Spleen (tissue), 11 donors: ENCODE measurements around the gene OCIAD1. TPM values are rescaled to one million over a fixed set of nuclear protein-coding genes. Genes with fewer than 3 reads are reported as not detected.
"Not testable (repeated sequence)": the region's sequence is repeated elsewhere in the genome, so short reads cannot be mapped to it uniquely, and the experiment has no call there.

ENCODE experiments used
- DNase-seq: peaks from one replicate; pipeline ENCODE4 v3.0.0-alpha.2; 2020
- H3K27ac ChIP-seq, 8 donors: fragments of 200-600 bp; sonication (generic) in 7 of 8; 1 replicate in 4 of 8; 2 replicates in 4 of 8; pipeline versions ENCODE4 v1.5.0 to v1.8.0; 2016 to 2021; ENCODE audit warnings: inconsistent platforms in 4 of 8, mild to moderate bottlenecking in 4 of 8, moderate library complexity in 1 of 8
- H3K27me3 ChIP-seq, 7 donors: fragments of 200-600 bp; sonication (generic) in 6 of 7; replicated peaks in 1 of 7; 1 replicate in 4 of 7; 2 replicates in 3 of 7; pipeline versions ENCODE4 v1.5.0 to v1.8.0; 2016 to 2021; ENCODE audit warnings: inconsistent platforms in 3 of 7, mild to moderate bottlenecking in 1 of 7
- H3K36me3 ChIP-seq, 6 donors: fragments of 200-600 bp; sonication (generic) in 5 of 6; 1 replicate in 4 of 6; 2 replicates in 2 of 6; pipeline versions ENCODE4 v1.5.0 to v1.8.0; 2016 to 2021; ENCODE audit warnings: inconsistent platforms in 2 of 6
- H3K4me1 ChIP-seq, 6 donors: fragments of 200-600 bp; sonication (generic) in 5 of 6; 1 replicate in 3 of 6; 2 replicates in 3 of 6; pipeline versions ENCODE4 v1.5.0 to v1.8.0; 2016 to 2021; ENCODE audit warnings: inconsistent platforms in 3 of 6
- H3K4me3 ChIP-seq, 8 donors: fragments of 200-600 bp; sonication (generic) in 7 of 8; 1 replicate in 4 of 8; 2 replicates in 4 of 8; pipeline versions ENCODE4 v1.5.0 to v1.8.0; 2016 to 2021; ENCODE audit warnings: inconsistent platforms in 4 of 8, mild to moderate bottlenecking in 4 of 8, moderate library complexity in 2 of 8
- H3K9me3 ChIP-seq, 8 donors: fragments of 200-600 bp; sonication (generic) in 7 of 8; 1 replicate in 4 of 8; 2 replicates in 4 of 8; pipeline versions ENCODE4 v1.5.0 to v1.8.0; 2016 to 2021; ENCODE audit warnings: inconsistent platforms in 4 of 8
- CTCF ChIP-seq, 11 experiments: fragments of 200-600 bp in 7 of 11; fragments of 450-650 bp in 4 of 11; sonication (generic) in 4 of 11; IDR thresholded peaks in 8 of 11; conservative IDR thresholded peaks in 3 of 11; 1 replicate in 7 of 11; 2 replicates in 4 of 11; pipeline versions ENCODE4 v1.4.0 to v1.8.0; 2016 to 2021; ENCODE audit warnings: antibody characterized with exemption in 11 of 11, inconsistent platforms in 4 of 11, mild to moderate bottlenecking in 1 of 11
- POLR2A ChIP-seq, 3 donors: fragments of 450-650 bp; IDR thresholded peaks; one replicate each; pipeline ENCODE4 v1.5.1; 2017; ENCODE audit warnings: antibody characterized with exemption in 3 of 3, mild to moderate bottlenecking in 1 of 3
- POLR2AphosphoS5 ChIP-seq, 3 donors: sonication (generic); formaldehyde crosslinking; IDR thresholded peaks; one replicate each; pipeline ENCODE4 v1.5.1; 2017; ENCODE audit warnings: antibody characterized with exemption in 3 of 3
- WGBS, 5 donors: extraction: QIAGEN DNeasy Blood & Tissue Kit in 3 of 5; methylation state at CpG; one replicate each; pipeline versions ENCODE4 v1.1.5 to v1.1.7; 2013 to 2018; 5-methylcytosine and 5-hydroxymethylcytosine counted together
- intact Hi-C: fragments of 100-400 bp; cut with DNase I; formaldehyde crosslinking; loops from one replicate; pipeline ENCODE4 v1.15.0; 2023; ENCODE audit warnings: low total_unique reads
- polyA plus RNA-seq, 3 donors: library from polyadenylated mRNA; stranded (reverse); fragments of 200-250 nt; gene quantifications; one replicate each; pipeline ENCODE4 v1.2.1, GENCODE V29; 2013
- total RNA-seq, 7 donors: library from RNA; depleted of rRNA in 3 of 7; stranded (reverse); fragments of >200 nt in 3 of 7; fragmentation: NEBNext Ultra II Directional in 4 of 7; extraction: Animal tissue kit (Norgen Biotek cat#: 25700) in 4 of 7; gene quantifications; one replicate each; pipeline versions ENCODE4 v1.1.0 to v1.2.1, GENCODE V29; 2016 to 2021
- donor health status: healthy with polysubstance abuse.
- donor health status: DM: no; HTN: no; CAD: no; lungs with moderate emphysema.
- donor health status: DM: no; HTN: no; CAD: no.
- donor health status: Bipolar disorder and iron deficiency.
- donor health status: healthy.
- donor health status: DM: no; HTN: no; CAD: no.
- donor health status: DM: yes; HTN: yes; CAD: no.

The OCIAD1 gene
- total and polyA plus RNA-seq, 10 donors = 86.7 to 114 (median 98.6) TPM

- WGBS, 5 donors = 88 to 94% (median 92%) methylated on average over 5 of the region's 5 CpGs
- H3K9me3 ChIP-seq = peaks cover 0 to 4% (median 0%) of the 10 kb centered on the region in 8 donors
- intact Hi-C loops = loop anchor here (10.0 kb wide), 1 partner anchor 48 kb away; the partner anchor contains the start of gene FRYL
- no peaks in the 10 kb centered on the region for H3K27me3 ChIP-seq
- no peak overlapping the region for H3K27ac ChIP-seq
- H3K4me1 ChIP-seq = peaks cover 6 to 41% (median 26%) of the 10 kb centered on the region in 6 donors
- peak overlapping the region in 2 of 8 donors; percentile 81 to 86 for H3K4me3 ChIP-seq
- DNase-seq = no peak
- H3K36me3 ChIP-seq = peaks cover 0 to 50% (median 37%) of the 10 kb centered on the region in 6 donors
- TF ChIP-seq POLR2AphosphoS5 (IDR thresholded peaks at IDR 0.05) (no peak), POLR2A (IDR thresholded peaks at IDR 0.05) (no peak), CTCF (IDR thresholded peaks at IDR 0.05 in 8 of 11, conservative IDR thresholded peaks at IDR 0.05 in 3 of 11) (no peak)
These were observed 1.7 kb downstream of the OCIAD1 start for GRCh38 chr4:48832571-48832970.

GRCh38 chr4:48836658-48837057 is 5.8 kb downstream of the OCIAD1 start:
- Histone ChIP-seq H3K27me3 (no peaks in the 10 kb centered on the region), H3K4me3 (no peak overlapping the region), H3K36me3 (peaks cover 0 to 91% (median 54%) of the 10 kb centered on the region in 6 donors), H3K4me1 (peaks cover 6 to 37% (median 20%) of the 10 kb centered on the region in 6 donors), H3K9me3 (no peaks in the 10 kb centered on the region), H3K27ac (no peak overlapping the region)
- intact Hi-C loops = loop anchor here (10.0 kb wide), 1 partner anchor 52 kb away; the partner anchor contains the start of gene FRYL
- DNase-seq = no peak
- WGBS, 5 donors = 92 to 99% (median 95%) methylated on average over 4 of the region's 4 CpGs
- no peak for TF ChIP-seq CTCF (IDR thresholded peaks at IDR 0.05 in 8 of 11, conservative IDR thresholded peaks at IDR 0.05 in 3 of 11)
- no peak for TF ChIP-seq POLR2AphosphoS5 (IDR thresholded peaks at IDR 0.05)
- TF ChIP-seq POLR2A (IDR thresholded peaks at IDR 0.05) = no peak

- TF ChIP-seq CTCF (IDR thresholded peaks at IDR 0.05 in 8 of 11, conservative IDR thresholded peaks at IDR 0.05 in 3 of 11) (no peak), POLR2A (IDR thresholded peaks at IDR 0.05) (no peak), POLR2AphosphoS5 (IDR thresholded peaks at IDR 0.05) (no peak)
- Histone ChIP-seq H3K36me3 (peaks cover 0 to 100% (median 55%) of the 10 kb centered on the region in 6 donors), H3K27ac (no peak overlapping the region), H3K4me3 (no peak overlapping the region), H3K4me1 (peaks cover 0 to 6% (median 0%) of the 10 kb centered on the region in 6 donors), H3K27me3 (no peaks in the 10 kb centered on the region), H3K9me3 (no peaks in the 10 kb centered on the region)
- 94 to 98% (median 96%) methylated on average over 9 of the region's 9 CpGs for WGBS, 5 donors
- no peak for DNase-seq
- intact Hi-C loops = no loop called here
These were observed 10.3 kb downstream of the OCIAD1 start for GRCh38 chr4:48841045-48841827.

- H3K9me3 ChIP-seq = peaks cover 0 to 5% (median 0%) of the 10 kb centered on the region in 8 donors
- no peaks in the 10 kb centered on the region for H3K27me3 ChIP-seq
- H3K27ac ChIP-seq = no peak overlapping the region
- TF ChIP-seq POLR2A (IDR thresholded peaks at IDR 0.05) = no peak
- TF ChIP-seq CTCF (IDR thresholded peaks at IDR 0.05 in 8 of 11, conservative IDR thresholded peaks at IDR 0.05 in 3 of 11) = no peak
- no peak for TF ChIP-seq POLR2AphosphoS5 (IDR thresholded peaks at IDR 0.05)
- intact Hi-C loops = no loop called here
- WGBS, 5 donors = 89 to 97% (median 91%) methylated on average over 2 of the region's 2 CpGs
- peaks cover 0 to 3% (median 0%) of the 10 kb centered on the region in 6 donors for H3K4me1 ChIP-seq
- no peak overlapping the region for H3K4me3 ChIP-seq
- H3K36me3 ChIP-seq = peaks cover 0 to 100% (median 55%) of the 10 kb centered on the region in 6 donors
- no peak for DNase-seq
These were observed 14.0 kb downstream of the OCIAD1 start for GRCh38 chr4:48844843-48845242.

- H3K4me1 ChIP-seq, H3K9me3 ChIP-seq, H3K27me3 ChIP-seq, DNase-seq, H3K4me3 ChIP-seq, intact Hi-C loops, H3K27ac ChIP-seq: not testable (repeated sequence)
- WGBS, 5 donors = 92 to 98% (median 97%) methylated on average over 6 of the region's 6 CpGs
- H3K36me3 ChIP-seq = peaks cover 0 to 100% (median 55%) of the 10 kb centered on the region in 6 donors
These were observed 17.9 kb downstream of the OCIAD1 start for GRCh38 chr4:48848799-48849198.
